Astrocyte (in vitro differentiated cells and primary cell): ENCODE data around the gene MOSMO. TPM values are rescaled to one million over a fixed set of nuclear protein-coding genes. Genes with fewer than 3 reads are reported as not detected.
"Not testable (repeated sequence)": the region's sequence is repeated elsewhere in the genome, so short reads cannot be mapped to it uniquely, and the experiment has no call there.

Source experiments
- DNase-seq: peaks from one replicate; pipeline ENCODE4 v3.0.0-alpha.2; 2010; ENCODE audit warnings: low read depth
- FAIRE-seq: peaks from 2 replicates; lab custom pipeline; 2011; peaks lifted over from hg19 to GRCh38; lab: Jason Lieb, UNC
- H2AFZ ChIP-seq: 2 replicates; pipeline ENCODE4 v1.6.0; 2012; ENCODE audit warnings: low read depth, low read length, inconsistent platforms
- H3K27ac ChIP-seq: 2 replicates; pipeline ENCODE4 v1.5.1; 2011; ENCODE audit warnings: low read depth, low read length, inconsistent platforms
- H3K27me3 ChIP-seq: 2 replicates; pipeline ENCODE4 v1.6.0; 2011; ENCODE audit warnings: low read length, inconsistent platforms; ENCODE audit not compliant: insufficient read depth
- H3K36me3 ChIP-seq: 2 replicates; pipeline ENCODE4 v1.5.1; 2011; ENCODE audit warnings: low read length, inconsistent platforms; ENCODE audit not compliant: insufficient read depth
- H3K4me1 ChIP-seq: 2 replicates; pipeline ENCODE4 v1.5.1; 2011; ENCODE audit warnings: low read length, inconsistent platforms; ENCODE audit not compliant: insufficient read depth
- H3K4me2 ChIP-seq: 2 replicates; pipeline ENCODE4 v1.6.0; 2012; ENCODE audit warnings: low read length, inconsistent platforms
- H3K4me3 ChIP-seq: 2 replicates; pipeline ENCODE4 v1.5.1; 2011; ENCODE audit warnings: low read depth, mild to moderate bottlenecking, low read length, inconsistent platforms; ENCODE audit not compliant: insufficient read depth
- H3K79me2 ChIP-seq: 2 replicates; pipeline ENCODE4 v1.6.0; 2012; ENCODE audit warnings: mild to moderate bottlenecking, low read length, inconsistent platforms; ENCODE audit not compliant: insufficient read depth
- H3K9ac ChIP-seq: 2 replicates; pipeline ENCODE4 v1.6.0; 2012; ENCODE audit warnings: mild to moderate bottlenecking, low read length, inconsistent platforms
- H3K9me3 ChIP-seq: 2 replicates; pipeline ENCODE4 v1.5.1; 2012; ENCODE audit warnings: low read depth, mild to moderate bottlenecking, low read length, inconsistent platforms; ENCODE audit not compliant: insufficient read depth
- H4K20me1 ChIP-seq: 2 replicates; pipeline ENCODE4 v1.6.0; 2012; ENCODE audit warnings: low read length, inconsistent platforms; ENCODE audit not compliant: insufficient read depth
- H3K27ac Mint-ChIP-seq: one replicate; pipeline ENCODE4 v1.8.0; 2021; ENCODE audit warnings: mild to moderate bottlenecking, mixed read lengths; ENCODE audit not compliant: unreplicated experiment
- H3K27me3 Mint-ChIP-seq: one replicate; pipeline ENCODE4 v1.8.0; 2021; ENCODE audit warnings: low read depth, mixed read lengths; ENCODE audit not compliant: unreplicated experiment
- H3K36me3 Mint-ChIP-seq: one replicate; pipeline ENCODE4 v1.8.0; 2021; ENCODE audit warnings: low read depth, mixed read lengths; ENCODE audit not compliant: unreplicated experiment
- H3K4me1 Mint-ChIP-seq: one replicate; pipeline ENCODE4 v1.8.0; 2021; ENCODE audit warnings: low read depth, mixed read lengths; ENCODE audit not compliant: unreplicated experiment
- H3K4me3 Mint-ChIP-seq: one replicate; pipeline ENCODE4 v1.8.0; 2021; ENCODE audit warnings: mild to moderate bottlenecking, moderate library complexity, mixed read lengths; ENCODE audit not compliant: unreplicated experiment
- H3K9me3 Mint-ChIP-seq: one replicate; pipeline ENCODE4 v1.8.0; 2021; ENCODE audit warnings: mild to moderate bottlenecking, mixed read lengths; ENCODE audit not compliant: unreplicated experiment
- CTCF ChIP-seq: IDR thresholded peaks from 2 replicates; pipeline ENCODE4 v1.5.1; 2011; ENCODE audit warnings: low read depth, mild to moderate bottlenecking, inconsistent platforms, low read length, moderate library complexity; ENCODE audit not compliant: insufficient read depth
- EZH2 ChIP-seq: IDR thresholded peaks from 2 replicates; pipeline ENCODE4 v1.6.1; 2012; ENCODE audit warnings: mild to moderate bottlenecking, low read length, inconsistent platforms; ENCODE audit not compliant: insufficient read depth
- total RNA-seq: library from RNA; stranded (reverse); gene quantifications from 2 replicates; pipeline ENCODE4 v1.2.1, GENCODE V29; 2021

MOSMO gene
- total RNA-seq, 1 donor from 2014 or later = 11.5 TPM

GRCh38 chr16:22124583-22125284, 116.8 kb downstream of the MOSMO start:
- H3K9me3 ChIP-seq = no peaks in the 10 kb centered on the region
- H3K36me3 ChIP-seq = no peaks in the 10 kb centered on the region
- FAIRE-seq = no peak
- no peak overlapping the region for H3K27ac Mint-ChIP-seq
- H4K20me1 ChIP-seq = no peaks in the 10 kb centered on the region
- H3K4me2 ChIP-seq = no peak overlapping the region
- no peak overlapping the region for H2AFZ ChIP-seq
- peaks cover 16% of the 10 kb centered on the region for H3K9me3 Mint-ChIP-seq
- H3K79me2 ChIP-seq = no peaks in the 10 kb centered on the region
- no peaks in the 10 kb centered on the region for H3K4me1 Mint-ChIP-seq
- no peak for DNase-seq
- H3K27me3 ChIP-seq = no peaks in the 10 kb centered on the region
- H3K4me3 Mint-ChIP-seq = no peak overlapping the region
- no peaks in the 10 kb centered on the region for H3K4me1 ChIP-seq
- no peak overlapping the region for H3K9ac ChIP-seq
- no peak overlapping the region for H3K27ac ChIP-seq
- TF ChIP-seq CTCF = no peak
- TF ChIP-seq EZH2 = no peak
- H3K36me3 Mint-ChIP-seq = no peaks in the 10 kb centered on the region
- peaks cover 28% of the 10 kb centered on the region for H3K27me3 Mint-ChIP-seq
- no peak overlapping the region for H3K4me3 ChIP-seq

GRCh38 chr16:22126037-22126558, 118.2 kb downstream of the MOSMO start:
- no peak overlapping the region for H3K4me2 ChIP-seq
- FAIRE-seq = no peak
- Mint-ChIP-seq H3K4me1 (no peaks in the 10 kb centered on the region), H3K27ac (no peak overlapping the region), H3K27me3 (peaks cover 26% of the 10 kb centered on the region), H3K36me3 (no peaks in the 10 kb centered on the region), H3K9me3 (peaks cover 16% of the 10 kb centered on the region), H3K4me3 (no peak overlapping the region)
- no peaks in the 10 kb centered on the region for H3K4me1 ChIP-seq
- H3K9me3 ChIP-seq = no peaks in the 10 kb centered on the region
- no peak overlapping the region for H3K9ac ChIP-seq
- no peak overlapping the region for H2AFZ ChIP-seq
- H3K36me3 ChIP-seq = no peaks in the 10 kb centered on the region
- no peak overlapping the region for H3K4me3 ChIP-seq
- TF ChIP-seq CTCF (no peak), EZH2 (no peak)
- H3K27ac ChIP-seq = no peak overlapping the region
- DNase-seq = no peak
- no peaks in the 10 kb centered on the region for H3K79me2 ChIP-seq
- H3K27me3 ChIP-seq = no peaks in the 10 kb centered on the region
- no peaks in the 10 kb centered on the region for H4K20me1 ChIP-seq

GRCh38 chr16:22128537-22128936, 120.6 kb downstream of the MOSMO start:
- H3K4me1 Mint-ChIP-seq, DNase-seq, H3K36me3 ChIP-seq, H3K9ac ChIP-seq, FAIRE-seq, H3K79me2 ChIP-seq, H3K9me3 ChIP-seq, H3K27ac Mint-ChIP-seq, H3K36me3 Mint-ChIP-seq, H3K4me2 ChIP-seq, H3K4me1 ChIP-seq, H3K27ac ChIP-seq, H3K4me3 ChIP-seq, H2AFZ ChIP-seq, H3K27me3 ChIP-seq, H4K20me1 ChIP-seq, H3K4me3 Mint-ChIP-seq: not testable (repeated sequence)
- peaks cover 14% of the 10 kb centered on the region for H3K9me3 Mint-ChIP-seq
- peaks cover 22% of the 10 kb centered on the region for H3K27me3 Mint-ChIP-seq
